ENCODE measurements around the gene RNF126.
"Not testable (repeated sequence)": the region's sequence is repeated elsewhere in the genome, so short reads cannot be mapped to it uniquely, and the experiment has no call there.

The RNF126 gene

DNA sequence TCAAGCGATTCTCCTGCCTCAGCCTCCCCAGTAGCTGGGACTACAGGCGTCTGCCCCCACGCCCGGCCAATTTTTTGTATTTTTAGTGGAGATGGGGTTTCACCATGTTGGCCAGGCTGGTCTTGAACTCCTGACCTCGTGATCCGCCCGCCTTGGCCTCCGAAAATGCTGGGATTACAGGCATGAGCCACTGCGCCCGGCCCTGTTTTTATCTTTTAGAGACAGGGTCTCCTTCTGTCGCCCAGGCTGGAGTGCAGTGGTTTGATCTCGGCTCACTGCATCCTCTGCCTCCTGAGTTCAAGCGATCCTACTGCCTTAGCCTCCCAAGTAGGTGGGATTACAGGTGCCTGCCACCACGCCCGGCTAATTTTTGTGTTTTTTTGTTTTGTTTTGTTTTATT, 35.5 kb upstream of the RNF126 start:
- not testable (repeated sequence) for H3K27ac ChIP-seq (ENCODE audit: low read depth, low read length, poor library complexity, severe bottlenecking); H3F3A ChIP-seq (ENCODE audit: insufficient read depth, low read length); H4K20me1 ChIP-seq (ENCODE audit: insufficient read depth, low read length); H3K4me2 ChIP-seq (ENCODE audit: low read length); H3K9me3 ChIP-seq (ENCODE audit: low read length); H3K36me3 ChIP-seq (ENCODE audit: insufficient read depth, low read length); H3K9me2 ChIP-seq (ENCODE audit: low read depth, low read length); H3K4me3 ChIP-seq (ENCODE audit: low read depth, low read length, poor library complexity, severe bottlenecking); H3K27me3 ChIP-seq (ENCODE audit: insufficient read depth, low read length); H3K4me1 ChIP-seq (ENCODE audit: insufficient read depth, low read length, severe bottlenecking); H3K79me2 ChIP-seq (ENCODE audit: insufficient read depth, low read length); H3K9ac ChIP-seq (ENCODE audit: low read length); H2AFZ ChIP-seq (ENCODE audit: low read length)

- Histone ChIP-seq H3K4me2 (ENCODE audit: low read length) (no peak within 1 kb of the TSS), H3K79me2 (ENCODE audit: insufficient read depth, low read length) (no peaks in the 10 kb centered on the region), H3K27me3 (ENCODE audit: insufficient read depth, low read length) (peaks cover 3% of the 10 kb centered on the region; the same call in 1 of the 2 replicates), H3K4me3 (ENCODE audit: low read depth, low read length, poor library complexity, severe bottlenecking) (no peak within 1 kb of the TSS), H4K20me1 (ENCODE audit: insufficient read depth, low read length) (no peaks in the 10 kb centered on the region), H3K4me1 (ENCODE audit: insufficient read depth, low read length, severe bottlenecking) (no peaks in the 10 kb centered on the region), H3K36me3 (ENCODE audit: insufficient read depth, low read length) (no peaks in the 10 kb centered on the region), H3K9ac (ENCODE audit: low read length) (no peak within 1 kb of the TSS), H2AFZ (ENCODE audit: low read length) (no peak within 1 kb of the TSS), H3K9me3 (ENCODE audit: low read length) (no peaks in the 10 kb centered on the region), H3K9me2 (ENCODE audit: low read depth, low read length) (no peaks in the 10 kb centered on the region), H3F3A (ENCODE audit: insufficient read depth, low read length) (no peaks in the 10 kb centered on the region), H3K27ac (ENCODE audit: low read depth, low read length, poor library complexity, severe bottlenecking) (no peak within 1 kb of the TSS)
- TF ChIP-seq EZH2 (IDR thresholded peaks at IDR 0.05; ENCODE audit: borderline replicate concordance, low read length) (no peak), CTCF (IDR thresholded peaks at IDR 0.05; ENCODE audit: low read length) (no peak)
Measured at GRCh38 chr19:695352-695949, 32.4 kb upstream of the RNF126 start, which contains the start of gene PRSS57. PRSS57 (minus strand) TSS chr19:695452; CDS start chr19:695430, 22 bp downstream.

- H3K4me1 ChIP-seq (ENCODE audit: insufficient read depth, low read length, severe bottlenecking), result no peaks in the 10 kb centered on the region
- no peak overlapping the region for H3K27ac ChIP-seq (ENCODE audit: low read depth, low read length, poor library complexity, severe bottlenecking)
- TF ChIP-seq CTCF (IDR thresholded peaks at IDR 0.05; ENCODE audit: low read length) (no peak), EZH2 (IDR thresholded peaks at IDR 0.05; ENCODE audit: borderline replicate concordance, low read length) (no peak)
- no peaks in the 10 kb centered on the region for H3K9me3 ChIP-seq (ENCODE audit: low read length)
- no peak overlapping the region for H3K4me2 ChIP-seq (ENCODE audit: low read length)
- H3K9ac ChIP-seq (ENCODE audit: low read length), result no peak overlapping the region
- no peaks in the 10 kb centered on the region for H3K9me2 ChIP-seq (ENCODE audit: low read depth, low read length)
- H3F3A ChIP-seq (ENCODE audit: insufficient read depth, low read length), result no peaks in the 10 kb centered on the region
- H3K36me3 ChIP-seq (ENCODE audit: insufficient read depth, low read length), result no peaks in the 10 kb centered on the region
- no peak overlapping the region for H2AFZ ChIP-seq (ENCODE audit: low read length)
- no peaks in the 10 kb centered on the region for H3K79me2 ChIP-seq (ENCODE audit: insufficient read depth, low read length)
- H3K4me3 ChIP-seq (ENCODE audit: low read depth, low read length, poor library complexity, severe bottlenecking), result no peak overlapping the region
- H3K27me3 ChIP-seq (ENCODE audit: insufficient read depth, low read length), result peaks cover 6% of the 10 kb centered on the region; the same call in 1 of the 2 replicates
- no peaks in the 10 kb centered on the region for H4K20me1 ChIP-seq (ENCODE audit: insufficient read depth, low read length)
Measured at GRCh38 chr19:694481-695351, 31.7 kb upstream of the RNF126 start.
